IMR-90 (cell line): ENCODE measurements around the gene IL1RAPL1. TPM values are rescaled to one million over a fixed set of nuclear protein-coding genes. Genes with fewer than 3 reads are reported as not detected.

Experiments used
- ATAC-seq: fragments of 200-7000 bp; cut with Tn5 transposase; 2 replicates; pipeline ENCODE4 v1.9.1; 2020; ENCODE audit warnings: low read depth, mild to moderate bottlenecking, moderate library complexity
- BruUV-seq: library from RNA; stranded (reverse); fragments of 400-500 nt; replicated peaks from 2 replicates; lab custom pipeline; 2021; lab: Mats Ljungman, UMichigan
- CTCF ChIA-PET: fragments of 300-600 bp; formaldehyde crosslinking; extraction: SDS; loops from one replicate; lab custom pipeline; 2021; ENCODE audit warnings: antibody characterized with exemption; lab: Yijun Ruan, JAX
- POLR2A ChIA-PET: fragments of 300-600 bp; sonication (Branson Sonifier 250); formaldehyde crosslinking; loops from one replicate; lab custom pipeline; 2022; ENCODE audit warnings: antibody characterized with exemption; ENCODE audit not compliant: unreplicated experiment; lab: Charles Lee
- DNase-seq: peaks from one replicate; pipeline ENCODE4 v3.0.0; 2013
- H2AFZ ChIP-seq: replicated peaks from 2 replicates; pipeline ENCODE3; 2013; ENCODE audit warnings: low read length, mild to moderate bottlenecking; ENCODE audit not compliant: poor library complexity
- H2AK5ac ChIP-seq: 2 replicates; pipeline ENCODE4 v1.6.1; 2013; ENCODE audit warnings: low read depth, low read length, inconsistent platforms
- H2AK9ac ChIP-seq: replicated peaks from 2 replicates; pipeline ENCODE3; 2013; ENCODE audit warnings: mild to moderate bottlenecking, low read depth, low read length, moderate library complexity; ENCODE audit not compliant: poor library complexity
- H2BK120ac ChIP-seq: 2 replicates; pipeline ENCODE4 v1.6.1; 2013; ENCODE audit warnings: low read depth, low read length, inconsistent platforms
- H2BK15ac ChIP-seq: 3 replicates; pipeline ENCODE4 v1.6.1; 2013; ENCODE audit warnings: low read depth, low read length, inconsistent platforms
- H2BK20ac ChIP-seq: 2 replicates; pipeline ENCODE4 v1.6.1; 2013; ENCODE audit warnings: low read depth, mild to moderate bottlenecking, inconsistent platforms, low read length, moderate library complexity
- H2BK5ac ChIP-seq: 2 replicates; pipeline ENCODE4 v1.6.1; 2013; ENCODE audit warnings: mild to moderate bottlenecking, low read depth, low read length, inconsistent platforms; ENCODE audit not compliant: poor library complexity, severe bottlenecking
- H3K14ac ChIP-seq: replicated peaks from 2 replicates; pipeline ENCODE4 v1.6.1; 2013; ENCODE audit warnings: low read depth, low read length, inconsistent platforms
- H3K18ac ChIP-seq: 2 replicates; pipeline ENCODE4 v1.6.1; 2013; ENCODE audit warnings: low read depth, low read length, control low read depth
- H3K23ac ChIP-seq: 2 replicates; pipeline ENCODE4 v1.6.1; 2013; ENCODE audit warnings: low read depth, low read length, inconsistent platforms
- H3K27ac ChIP-seq: 2 replicates; pipeline ENCODE4 v1.5.1; 2013; ENCODE audit warnings: mild to moderate bottlenecking, control low read depth, low read length; ENCODE audit not compliant: insufficient read depth
- H3K27me3 ChIP-seq: 2 replicates; pipeline ENCODE4 v1.6.1; 2013; ENCODE audit warnings: low read length; ENCODE audit not compliant: control insufficient read depth, insufficient read depth
- H3K36me3 ChIP-seq: 2 replicates; pipeline ENCODE4 v1.6.1; 2013; ENCODE audit warnings: low read length, mixed read lengths; ENCODE audit not compliant: control insufficient read depth, insufficient read depth
- H3K4ac ChIP-seq: 2 replicates; pipeline ENCODE4 v1.6.1; 2013; ENCODE audit warnings: low read depth, low read length, inconsistent platforms
- H3K4me1 ChIP-seq: 2 replicates; pipeline ENCODE4 v1.6.1; 2013; ENCODE audit warnings: low read length, mixed read lengths; ENCODE audit not compliant: control insufficient read depth, insufficient read depth
- H3K4me2 ChIP-seq: 2 replicates; pipeline ENCODE4 v1.6.1; 2013; ENCODE audit warnings: low read depth, mild to moderate bottlenecking, control low read depth, low read length, moderate library complexity
- H3K4me3 ChIP-seq: 2 replicates; pipeline ENCODE4 v1.5.1; 2013; ENCODE audit warnings: low read depth, mild to moderate bottlenecking, control low read depth, low read length, moderate library complexity; ENCODE audit not compliant: insufficient read depth
- H3K56ac ChIP-seq: 2 replicates; pipeline ENCODE4 v1.6.1; 2013; ENCODE audit warnings: low read length, inconsistent platforms; ENCODE audit not compliant: insufficient read depth; ENCODE audit errors: extremely low read depth
- H3K79me1 ChIP-seq, 2 experiments: 2 replicates each; pipeline ENCODE4 v1.6.1; 2013; ENCODE audit warnings: low read length in 2 of 2, inconsistent platforms in 1 of 2, low read depth in 1 of 2
- H3K9ac ChIP-seq: 2 replicates; pipeline ENCODE4 v1.6.1; 2013; ENCODE audit warnings: low read depth, low read length, control low read depth
- H3K9me1 ChIP-seq: 2 replicates; pipeline ENCODE4 v1.6.1; 2013; ENCODE audit warnings: low read length, inconsistent platforms; ENCODE audit not compliant: insufficient read depth
- H3K9me3 ChIP-seq: 2 replicates; pipeline ENCODE4 v1.6.1; 2013; ENCODE audit warnings: low read length; ENCODE audit not compliant: control insufficient read depth, insufficient read depth
- H4K20me1 ChIP-seq: 2 replicates; pipeline ENCODE4 v1.6.1; 2013; ENCODE audit warnings: low read length, inconsistent platforms; ENCODE audit not compliant: insufficient read depth
- H4K5ac ChIP-seq: 2 replicates; pipeline ENCODE4 v1.6.1; 2013; ENCODE audit warnings: mild to moderate bottlenecking, low read depth, low read length, control low read depth
- H4K8ac ChIP-seq, 2 experiments: 2 replicates each; pipeline ENCODE4 v1.6.1; 2013; ENCODE audit warnings: low read depth in 2 of 2, low read length in 2 of 2, control low read depth in 1 of 2, inconsistent platforms in 1 of 2
- H4K91ac ChIP-seq: 2 replicates; pipeline ENCODE4 v1.6.1; 2013; ENCODE audit warnings: low read depth, low read length, inconsistent platforms; ENCODE audit not compliant: insufficient read depth
- CHD1 ChIP-seq: IDR thresholded peaks from 2 replicates; pipeline ENCODE4 v1.6.1; 2012; ENCODE audit warnings: low read depth, low read length, improper control_type of control experiment
- FOS ChIP-seq: fragments of 150-350 bp; IDR thresholded peaks from 2 replicates; pipeline ENCODE4 v1.6.1; 2016; ENCODE audit warnings: low read depth, low read length
- MAFK ChIP-seq: IDR thresholded peaks from 2 replicates; pipeline ENCODE4 v1.6.1; 2012; ENCODE audit warnings: low read depth, low read length, improper control_type of control experiment
- MAZ ChIP-seq: IDR thresholded peaks from 2 replicates; pipeline ENCODE4 v1.6.1; 2012; ENCODE audit warnings: low read depth, mild to moderate bottlenecking, low read length, improper control_type of control experiment, moderate library complexity, borderline replicate concordance
- MXI1 ChIP-seq: IDR thresholded peaks from 2 replicates; pipeline ENCODE4 v1.6.1; 2012; ENCODE audit warnings: low read depth, mild to moderate bottlenecking, low read length, moderate library complexity, borderline replicate concordance
- NFE2L2 ChIP-seq: fragments of 150-350 bp; IDR thresholded peaks from 2 replicates; pipeline ENCODE4 v1.6.1; 2016; ENCODE audit warnings: low read depth, mild to moderate bottlenecking, low read length
- RCOR1 ChIP-seq: IDR thresholded peaks from 2 replicates; pipeline ENCODE4 v1.6.1; 2012; ENCODE audit warnings: mild to moderate bottlenecking, low read length, improper control_type of control experiment; ENCODE audit not compliant: insufficient replicate concordance
- RFX5 ChIP-seq: IDR thresholded peaks from 2 replicates; pipeline ENCODE4 v1.8.0; 2012; ENCODE audit warnings: low read depth, mild to moderate bottlenecking, low read length, moderate library complexity
- SMC3 ChIP-seq: fragments of 150-350 bp; IDR thresholded peaks from 2 replicates; pipeline ENCODE4 v1.6.1; 2016; ENCODE audit warnings: low read depth, mild to moderate bottlenecking, antibody characterized with exemption, low read length, moderate library complexity
- WGBS, 2 experiments: methylation state at CpG; one replicate each; pipeline versions ENCODE4 v1.1.5 to v1.1.7; 2013; ENCODE audit warnings: missing lambda C conversion rate in 2 of 2; ENCODE audit not compliant: insufficient read length in 1 of 2; ENCODE audit errors: extremely low coverage in 2 of 2; 5-methylcytosine and 5-hydroxymethylcytosine counted together
- dilution Hi-C: fragments of 300-500 bp; cut with HindIII; formaldehyde crosslinking; loops from one replicate; pipeline ENCODE4 v1.14.3; 2018; ENCODE audit warnings: low sequenced_read_pairs; ENCODE audit not compliant: unreplicated experiment
- in situ Hi-C: fragments of 300-500 bp; cut with MboI; formaldehyde crosslinking; loops from 3 replicates; pipeline ENCODE4 v1.14.3; 2019; ENCODE audit warnings: low sequenced_read_pairs, inconsistent platforms, mixed read lengths
- intact Hi-C: fragments of 100-400 bp; cut with micrococcal nuclease; formaldehyde crosslinking; loops from 2 replicates; pipeline ENCODE4 v1.10.0; 2022
- polyA plus RNA-seq, 3 experiments: library from polyadenylated mRNA; depleted of rRNA; stranded (reverse); fragments of >200 nt; gene quantifications; 2 replicates each; pipeline ENCODE4 v1.2.3, GENCODE V29; 2012; ENCODE audit warnings: low replicate concordance in 1 of 3
- total RNA-seq: library from RNA; depleted of rRNA; stranded (reverse); fragments of >200 nt; gene quantifications from 2 replicates; pipeline ENCODE4 v1.2.3, GENCODE V29; 2012
- TF ChIP-seq, protein P1 (sequence below): fragments of 150-350 bp; IDR thresholded peaks from 2 replicates; pipeline ENCODE4 v1.6.1; 2016; ENCODE audit warnings: low read depth, mild to moderate bottlenecking, low read length, moderate library complexity, borderline replicate concordance
- TF ChIP-seq, protein P2 (sequence below): fragments of 150-350 bp; IDR thresholded peaks from 2 replicates; pipeline ENCODE4 v1.6.1; 2017; ENCODE audit warnings: mild to moderate bottlenecking, antibody characterized with exemption, low read length, low read depth

Gene IL1RAPL1
- total and polyA plus RNA-seq, 2 of the 4 experiments (the other 2 are of a cell fraction): 1.5 to 9.0 TPM

DNA sequence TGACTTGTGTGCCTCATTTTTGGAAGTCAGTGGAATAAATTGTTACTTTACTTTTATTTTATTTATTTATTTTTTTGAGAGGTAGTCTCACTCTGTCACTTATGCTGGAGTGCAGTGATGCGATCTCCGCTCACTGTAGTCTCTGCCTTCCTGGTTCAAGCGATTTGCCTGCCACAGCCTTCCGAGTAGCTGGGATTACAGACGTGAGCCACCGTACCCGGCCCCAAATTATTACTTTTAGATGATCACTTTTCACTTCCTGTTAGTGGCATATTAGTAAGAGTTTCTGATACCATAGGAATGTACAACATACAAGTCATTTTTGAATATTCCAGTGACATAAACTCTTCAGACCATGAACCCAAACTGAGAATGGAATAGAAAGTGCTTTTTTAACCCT lies 1017.1 kb downstream of the IL1RAPL1 start:
- H3K14ac ChIP-seq: no peak overlapping the region
- ChIA-PET CTCF (no interaction called here), POLR2A (no interaction called here)
- no CpG with 5 or more reads among the region's 7 CpGs for WGBS, 2 experiments
- no peak overlapping the region for H3K18ac ChIP-seq
- H3K4me2 ChIP-seq: no peak overlapping the region
- H3K79me1 ChIP-seq: no peaks in the 10 kb centered on the region
- H2BK15ac ChIP-seq: no peak overlapping the region
- no peak overlapping the region for H3K27ac ChIP-seq
- H2AK9ac ChIP-seq: no peak overlapping the region
- dilution Hi-C loops (no loop called here), intact Hi-C loops (no loop called here), in situ Hi-C loops (no loop called here)
- H2BK5ac ChIP-seq: no peak overlapping the region
- no peak overlapping the region for H3K23ac ChIP-seq
- no peaks in the 10 kb centered on the region for H3K4me1 ChIP-seq
- no peak overlapping the region for H3K4ac ChIP-seq
- H3K27me3 ChIP-seq: no peaks in the 10 kb centered on the region
- ATAC-seq: no peak
- no peak overlapping the region for H3K4me3 ChIP-seq
- no peak overlapping the region for H3K56ac ChIP-seq
- no peaks in the 10 kb centered on the region for H3K9me1 ChIP-seq
- no peaks in the 10 kb centered on the region for H4K20me1 ChIP-seq
- H4K8ac ChIP-seq: no peak overlapping the region
- no peak overlapping the region for H4K91ac ChIP-seq
- no peak for TF ChIP-seq MXI1
- no peak for TF ChIP-seq MAFK
- TF ChIP-seq CHD1: no peak
- TF ChIP-seq NFE2L2: no peak
- no peak for TF ChIP-seq RCOR1
- TF ChIP-seq, protein P1, sequence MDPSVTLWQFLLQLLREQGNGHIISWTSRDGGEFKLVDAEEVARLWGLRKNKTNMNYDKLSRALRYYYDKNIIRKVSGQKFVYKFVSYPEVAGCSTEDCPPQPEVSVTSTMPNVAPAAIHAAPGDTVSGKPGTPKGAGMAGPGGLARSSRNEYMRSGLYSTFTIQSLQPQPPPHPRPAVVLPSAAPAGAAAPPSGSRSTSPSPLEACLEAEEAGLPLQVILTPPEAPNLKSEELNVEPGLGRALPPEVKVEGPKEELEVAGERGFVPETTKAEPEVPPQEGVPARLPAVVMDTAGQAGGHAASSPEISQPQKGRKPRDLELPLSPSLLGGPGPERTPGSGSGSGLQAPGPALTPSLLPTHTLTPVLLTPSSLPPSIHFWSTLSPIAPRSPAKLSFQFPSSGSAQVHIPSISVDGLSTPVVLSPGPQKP: no peak
- TF ChIP-seq RFX5: no peak
- TF ChIP-seq, protein P2, sequence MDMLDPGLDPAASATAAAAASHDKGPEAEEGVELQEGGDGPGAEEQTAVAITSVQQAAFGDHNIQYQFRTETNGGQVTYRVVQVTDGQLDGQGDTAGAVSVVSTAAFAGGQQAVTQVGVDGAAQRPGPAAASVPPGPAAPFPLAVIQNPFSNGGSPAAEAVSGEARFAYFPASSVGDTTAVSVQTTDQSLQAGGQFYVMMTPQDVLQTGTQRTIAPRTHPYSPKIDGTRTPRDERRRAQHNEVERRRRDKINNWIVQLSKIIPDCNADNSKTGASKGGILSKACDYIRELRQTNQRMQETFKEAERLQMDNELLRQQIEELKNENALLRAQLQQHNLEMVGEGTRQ: no peak
- no peak for TF ChIP-seq SMC3
- no peak for TF ChIP-seq MAZ
- no peak for TF ChIP-seq FOS
- DNase-seq: no peak
- H2AFZ ChIP-seq: no peak overlapping the region
- H2AK5ac ChIP-seq: no peak overlapping the region
- H2BK120ac ChIP-seq: no peak overlapping the region
- no peak overlapping the region for H4K5ac ChIP-seq
- no peaks in the 10 kb centered on the region for H3K36me3 ChIP-seq
- no peaks in the 10 kb centered on the region for H3K9me3 ChIP-seq
- H3K9ac ChIP-seq: no peak overlapping the region
- no peak overlapping the region for H2BK20ac ChIP-seq
- no TSS peak for BruUV-seq
